GM13976 (cell line): ENCODE measurements around the gene DEGS2.

ENCODE experiments used
- DNase-seq: peaks from one replicate; pipeline ENCODE4 v3.0.0; 2012; ENCODE audit warnings: low spot score
- in situ Hi-C: fragments of 300-500 bp; cut with MboI; formaldehyde crosslinking; loops from one replicate; pipeline ENCODE4 v1.12.0; 2022; ENCODE audit warnings: low sequenced_read_pairs, mixed read lengths, inconsistent platforms; ENCODE audit not compliant: unreplicated experiment
- TF ChIP-seq, protein P1 (sequence below): IDR thresholded peaks from 2 replicates; pipeline ENCODE4 v1.5.1; 2012; ENCODE audit warnings: borderline replicate concordance, mild to moderate bottlenecking; ENCODE audit not compliant: insufficient read depth; ENCODE audit errors: extremely low read depth, missing control alignments, control extremely low read depth

DEGS2 gene

DNA sequence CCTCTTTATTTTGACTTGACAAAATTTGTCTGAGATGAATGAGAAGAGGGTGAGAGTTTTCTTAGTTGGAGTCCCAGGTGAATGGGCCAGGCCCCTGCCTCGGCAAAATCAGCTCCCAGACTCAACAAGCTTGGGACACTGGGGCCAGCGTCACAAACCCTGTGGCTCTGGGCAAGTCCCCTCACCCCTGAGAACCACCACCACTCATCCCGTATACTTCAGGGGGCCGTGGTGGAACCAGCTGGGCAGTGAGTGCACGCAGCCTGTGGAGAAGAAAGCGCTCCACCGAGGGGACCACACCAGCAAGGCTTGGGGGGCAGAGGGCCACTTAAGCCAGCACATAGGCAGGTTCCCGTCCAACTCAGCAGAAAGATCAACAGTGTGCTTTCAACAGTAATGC is 40.2 kb downstream of the DEGS2 start:
- TF ChIP-seq, protein P1, sequence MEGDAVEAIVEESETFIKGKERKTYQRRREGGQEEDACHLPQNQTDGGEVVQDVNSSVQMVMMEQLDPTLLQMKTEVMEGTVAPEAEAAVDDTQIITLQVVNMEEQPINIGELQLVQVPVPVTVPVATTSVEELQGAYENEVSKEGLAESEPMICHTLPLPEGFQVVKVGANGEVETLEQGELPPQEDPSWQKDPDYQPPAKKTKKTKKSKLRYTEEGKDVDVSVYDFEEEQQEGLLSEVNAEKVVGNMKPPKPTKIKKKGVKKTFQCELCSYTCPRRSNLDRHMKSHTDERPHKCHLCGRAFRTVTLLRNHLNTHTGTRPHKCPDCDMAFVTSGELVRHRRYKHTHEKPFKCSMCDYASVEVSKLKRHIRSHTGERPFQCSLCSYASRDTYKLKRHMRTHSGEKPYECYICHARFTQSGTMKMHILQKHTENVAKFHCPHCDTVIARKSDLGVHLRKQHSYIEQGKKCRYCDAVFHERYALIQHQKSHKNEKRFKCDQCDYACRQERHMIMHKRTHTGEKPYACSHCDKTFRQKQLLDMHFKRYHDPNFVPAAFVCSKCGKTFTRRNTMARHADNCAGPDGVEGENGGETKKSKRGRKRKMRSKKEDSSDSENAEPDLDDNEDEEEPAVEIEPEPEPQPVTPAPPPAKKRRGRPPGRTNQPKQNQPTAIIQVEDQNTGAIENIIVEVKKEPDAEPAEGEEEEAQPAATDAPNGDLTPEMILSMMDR, result no peak
- no peak for DNase-seq
- in situ Hi-C loops, result no loop called here

DNA sequence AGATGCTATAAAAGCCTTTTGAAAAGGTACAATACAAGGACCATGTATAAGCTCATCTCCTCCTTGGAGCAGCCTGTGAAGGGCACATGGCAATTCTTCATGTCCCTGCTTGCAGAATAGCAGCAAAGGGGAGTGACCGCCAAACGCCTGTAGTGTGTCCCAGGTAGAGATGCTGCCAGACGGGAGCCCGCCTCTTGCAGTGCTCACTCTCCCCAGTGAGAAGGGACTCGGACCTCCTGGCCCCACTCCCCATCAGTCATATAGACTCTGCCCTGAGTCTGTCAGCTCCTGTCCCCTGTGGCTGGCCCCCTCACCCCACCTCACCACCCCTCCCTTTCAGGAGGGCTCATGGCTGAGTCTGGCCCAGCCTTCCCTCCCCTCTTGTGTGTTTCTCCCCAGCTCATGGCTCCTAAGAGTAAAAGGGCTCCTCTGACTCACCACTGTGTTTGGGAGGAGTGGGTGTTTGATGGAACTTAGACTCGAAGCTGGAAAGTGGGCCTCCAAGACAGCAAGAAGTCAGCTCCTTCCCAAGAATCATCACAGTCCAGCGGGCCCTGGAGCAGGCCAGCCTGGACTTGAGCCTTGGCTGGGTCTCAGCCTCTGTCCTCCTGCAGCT is 40.9 kb downstream of the DEGS2 start:
- in situ Hi-C loops, result no loop called here
- TF ChIP-seq, protein P1, result no peak
- DNase-seq, result no peak

DNA sequence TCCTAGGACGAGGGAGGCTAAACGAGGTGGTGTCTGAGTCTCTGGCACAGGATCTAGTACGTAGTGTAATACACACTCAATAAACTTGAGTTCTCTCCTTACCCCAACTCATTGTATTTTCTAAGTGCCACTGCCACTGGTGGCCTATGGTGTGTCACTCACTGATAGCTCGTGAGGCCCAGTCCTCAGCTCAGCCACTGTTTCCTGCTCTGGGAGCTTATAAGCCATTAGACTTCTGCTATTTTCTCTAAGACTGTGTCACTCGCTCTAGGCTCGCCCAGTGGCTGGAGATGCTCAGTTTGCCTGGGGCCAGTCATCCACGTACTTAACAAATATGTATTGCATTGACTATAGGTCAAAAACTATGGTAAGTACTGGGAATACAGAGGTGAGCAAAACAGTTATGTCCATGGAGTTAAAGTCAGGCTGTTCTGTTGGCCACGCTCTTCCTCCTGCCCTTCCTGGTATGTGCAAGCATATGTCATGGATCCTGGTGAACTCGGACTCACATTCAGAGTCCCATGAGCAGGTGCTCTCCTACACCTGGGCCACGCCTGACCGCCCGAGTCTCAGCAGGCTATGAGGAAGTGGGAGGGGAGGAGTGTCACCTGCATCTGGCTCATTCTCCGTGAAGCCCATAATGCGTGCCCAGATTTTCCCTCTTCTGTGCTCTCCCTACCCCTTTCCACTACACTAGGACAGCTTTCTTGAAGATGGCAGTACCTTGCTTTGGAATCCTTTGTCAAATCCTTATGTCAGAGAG is 41.6 kb downstream of the DEGS2 start:
- no peak for DNase-seq
- in situ Hi-C loops, result no loop called here
- TF ChIP-seq, protein P1, result no peak

DNA sequence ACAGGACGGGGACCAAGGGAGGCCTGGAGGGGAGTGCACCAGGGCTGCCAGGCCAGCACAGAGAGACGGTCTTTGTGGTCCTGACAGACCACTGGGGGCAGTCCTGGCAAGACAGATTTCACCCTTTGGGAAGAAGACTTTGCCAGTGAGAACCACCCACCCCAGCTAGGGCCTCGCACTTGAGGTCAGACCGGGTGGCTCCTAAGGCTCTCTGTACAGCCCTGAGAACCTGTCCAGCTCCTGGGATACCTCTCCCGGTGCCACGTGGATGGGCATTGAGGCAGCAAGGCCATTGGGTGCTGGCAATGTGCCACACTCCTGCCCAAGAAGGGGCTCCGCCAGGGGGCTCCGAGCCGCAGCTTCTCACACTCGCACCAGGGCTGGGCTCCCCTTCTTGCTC is 42.4 kb downstream of the DEGS2 start:
- DNase-seq, result no peak
- TF ChIP-seq, protein P1, result no peak
- in situ Hi-C loops, result no loop called here

DNA sequence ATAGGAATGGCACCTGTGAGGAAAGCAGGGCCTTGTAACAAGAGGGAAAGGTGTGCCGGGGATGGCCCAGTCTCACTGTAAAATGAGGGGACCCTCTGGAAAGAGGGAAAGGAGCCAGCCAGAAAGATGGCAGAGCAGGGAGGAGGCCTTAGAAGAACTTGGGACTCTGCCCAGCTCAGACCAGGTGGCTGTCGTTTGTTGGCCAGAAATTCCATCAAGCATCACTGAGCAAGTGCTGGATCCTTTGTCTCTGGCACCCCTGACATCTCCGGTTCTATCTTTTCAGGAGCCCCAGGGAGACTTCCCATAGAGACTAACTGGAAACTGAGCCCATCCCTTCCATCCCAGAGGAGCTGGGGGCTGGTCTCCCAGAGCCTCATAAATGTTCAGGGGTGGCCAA is 43.3 kb downstream of the DEGS2 start:
- TF ChIP-seq, protein P1, result no peak
- in situ Hi-C loops, result no loop called here
- DNase-seq, result no peak

DNA sequence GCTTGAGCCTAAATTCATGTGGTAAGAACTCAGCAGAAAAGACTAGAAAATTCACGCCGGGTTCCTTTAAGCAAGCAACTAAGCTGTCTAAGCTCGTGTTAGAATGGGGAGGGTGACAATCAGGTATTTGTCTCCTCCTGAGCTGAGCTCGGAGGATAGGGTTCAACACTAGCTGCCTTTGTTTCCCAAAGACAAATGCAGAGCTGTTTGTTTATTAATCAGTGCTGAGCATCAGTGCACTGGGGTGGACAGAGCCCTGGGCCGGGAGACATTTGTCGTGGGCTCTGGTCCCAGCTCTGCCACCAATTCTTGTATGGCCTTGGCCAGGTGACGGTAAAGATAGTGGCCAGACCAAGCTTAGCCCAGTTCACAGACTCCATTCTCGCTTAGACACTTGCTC is 43.7 kb downstream of the DEGS2 start:
- TF ChIP-seq, protein P1, result no peak
- DNase-seq, result no peak
- in situ Hi-C loops, result no loop called here

DNA sequence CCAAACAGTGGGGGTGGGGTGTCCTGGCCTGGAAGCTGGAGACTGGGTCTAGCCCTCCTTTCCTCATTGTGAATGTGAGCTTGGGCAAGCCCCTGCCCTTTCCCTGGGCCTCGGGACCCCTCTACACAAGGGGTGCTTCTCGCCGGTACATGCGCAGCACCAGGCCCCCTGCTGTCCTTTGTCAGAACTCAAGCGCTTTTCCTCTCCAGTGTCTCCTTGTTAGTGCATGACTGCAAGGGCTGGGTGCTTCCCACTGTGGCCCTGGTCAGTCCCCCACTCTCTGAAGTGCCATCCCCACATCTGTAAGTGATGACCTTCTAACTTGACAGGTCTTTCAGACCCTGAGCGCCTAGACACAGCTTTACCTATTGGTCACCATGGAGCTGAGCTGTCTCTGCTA is 44.2 kb downstream of the DEGS2 start:
- in situ Hi-C loops, result no loop called here
- DNase-seq, result no peak
- TF ChIP-seq, protein P1, result no peak
